Retinal pigment epithelial cell (primary cell): ENCODE results near the gene ALKBH6.
"Not testable (repeated sequence)": the region's sequence is repeated elsewhere in the genome, so short reads cannot be mapped to it uniquely, and the experiment has no call there.

ENCODE experiments used
- DNase-seq: peaks from one replicate; pipeline ENCODE4 v3.0.0-alpha.2; 2010; ENCODE audit warnings: low read depth
- H3K4me3 ChIP-seq: 2 replicates; pipeline ENCODE4 v1.5.1; 2011; ENCODE audit warnings: mild to moderate bottlenecking, low read length, control low read depth, moderate library complexity
- CTCF ChIP-seq: conservative IDR thresholded peaks from 2 replicates; pipeline ENCODE4 v1.5.1; 2011; ENCODE audit warnings: low read depth, low read length, control low read depth, inconsistent platforms

The ALKBH6 gene

DNA sequence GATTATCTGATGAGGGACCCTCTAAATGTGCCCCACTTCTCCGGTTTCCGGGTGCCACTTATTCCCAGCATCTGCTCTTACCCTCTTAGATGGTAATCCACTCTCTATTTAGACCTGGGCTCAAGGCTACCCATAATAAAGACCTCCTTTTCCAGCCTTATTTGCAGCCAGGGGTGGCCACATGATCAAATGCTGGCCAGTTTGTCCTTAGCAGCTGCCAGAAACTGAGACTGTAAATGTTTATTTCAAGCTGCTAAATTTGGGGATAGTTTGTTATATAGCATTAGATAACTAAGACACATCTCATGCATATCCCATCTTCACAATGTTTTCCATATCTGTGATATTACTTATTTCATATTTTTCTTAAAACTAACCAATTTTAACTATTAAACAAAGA, 29.9 kb upstream of the ALKBH6 start:
- no peak overlapping the region for H3K4me3 ChIP-seq
- no peak for TF ChIP-seq CTCF
- no peak for DNase-seq

- no peak for TF ChIP-seq CTCF
- peak; percentile 34 for DNase-seq
- H3K4me3 ChIP-seq = no peak overlapping the region
These were observed 27.8 kb upstream of the ALKBH6 start for GRCh38 chr19:36041831-36042230.

GRCh38 chr19:36041092-36041491, 27.1 kb upstream of the ALKBH6 start:
- not testable (repeated sequence) for H3K4me3 ChIP-seq

GRCh38 chr19:36040495-36040894, 26.5 kb upstream of the ALKBH6 start:
- H3K4me3 ChIP-seq = no peak overlapping the region

More at GRCh38 chr19:36041092-36041491, 27.1 kb upstream of the ALKBH6 start:
- not testable (repeated sequence) for DNase-seq

DNA sequence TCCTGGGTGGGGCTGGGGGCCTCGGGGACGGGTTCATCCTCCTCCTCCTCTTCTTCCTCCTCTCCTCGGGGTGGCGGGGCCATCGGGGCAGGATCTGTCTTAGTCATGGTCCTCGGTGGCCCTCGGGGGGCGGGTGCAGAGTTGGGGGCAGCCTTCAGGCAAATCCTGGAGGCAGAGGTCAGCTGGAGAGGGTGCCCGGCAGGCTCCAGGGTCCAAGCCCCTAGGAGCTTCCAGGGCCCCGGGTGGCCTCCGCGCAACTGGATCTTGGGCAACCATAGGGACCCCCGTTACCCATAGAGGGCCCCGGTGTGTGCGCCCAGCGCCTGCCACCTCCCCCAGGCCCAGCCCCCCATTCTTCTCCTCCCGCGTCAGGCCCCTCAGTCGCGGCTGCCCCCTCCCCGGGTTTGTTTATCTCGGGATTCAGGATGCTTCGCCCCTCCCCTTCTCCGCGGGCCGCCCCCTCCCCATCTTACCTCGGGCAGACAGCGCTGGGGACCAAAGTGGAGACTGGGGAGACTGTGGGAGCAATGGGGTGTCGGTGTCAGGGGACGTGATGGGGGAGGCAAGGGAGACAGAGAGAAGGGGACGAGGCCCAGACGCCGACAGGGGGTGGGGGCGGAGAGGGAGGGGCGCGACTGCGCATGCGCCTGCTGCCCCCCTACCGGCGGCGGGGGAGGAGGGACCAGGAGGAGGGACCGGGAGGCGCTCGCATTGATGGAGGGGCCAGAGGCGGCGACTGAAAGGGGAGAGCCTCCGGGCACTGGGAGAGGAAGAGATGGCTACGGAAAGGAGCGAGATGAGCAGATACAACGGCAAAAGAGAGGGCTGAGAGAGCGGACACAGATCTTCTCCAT, 18.5 kb upstream of the ALKBH6 start, which contains the start of gene CLIP3:
CLIP3 (minus strand) TSS at position 623 of the 854 bp plus-strand sequence; CDS start at position 107, 516 bp downstream.
- no peak for DNase-seq
- H3K4me3 ChIP-seq = peak within 1 kb of the TSS; percentile 81
- TF ChIP-seq CTCF = no peak

More at GRCh38 chr19:36040495-36040894, 26.5 kb upstream of the ALKBH6 start:
- no peak for DNase-seq
- TF ChIP-seq CTCF = no peak

DNA sequence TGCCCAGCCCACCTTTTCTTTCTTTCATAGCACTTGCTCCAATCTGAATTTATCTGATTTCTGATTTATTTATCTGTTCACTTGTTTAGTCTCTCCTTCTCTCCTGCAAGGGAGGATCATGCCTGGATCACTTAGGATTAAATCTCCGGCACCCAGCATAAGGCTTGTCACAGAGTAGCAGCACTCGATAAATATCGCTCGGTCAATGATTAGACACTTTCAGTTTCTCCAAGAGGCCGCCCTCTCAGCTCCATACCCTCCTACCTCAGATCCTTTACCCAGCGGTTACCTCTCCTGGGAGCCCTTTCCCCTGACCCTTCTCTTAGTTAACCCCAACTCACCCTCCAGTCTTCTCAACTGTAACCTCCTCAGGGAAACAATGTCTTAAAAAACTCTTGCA, 17.3 kb upstream of the ALKBH6 start:
- no peak for TF ChIP-seq CTCF
- H3K4me3 ChIP-seq = peak overlapping the region; percentile 10
- no peak for DNase-seq

GRCh38 chr19:36030264-36031148, 16.5 kb upstream of the ALKBH6 start:
- no peak overlapping the region for H3K4me3 ChIP-seq
- TF ChIP-seq CTCF = peak; percentile 23
- DNase-seq = no peak
